OCI-M2 (cell line): ENCODE measurements around the gene MAP2K6.

Experiments
- DNase-seq: peaks from one replicate; lab custom pipeline; 2025; ENCODE audit not compliant: unreplicated experiment; lab: John Stamatoyannopoulos, UW

The MAP2K6 gene

DNA sequence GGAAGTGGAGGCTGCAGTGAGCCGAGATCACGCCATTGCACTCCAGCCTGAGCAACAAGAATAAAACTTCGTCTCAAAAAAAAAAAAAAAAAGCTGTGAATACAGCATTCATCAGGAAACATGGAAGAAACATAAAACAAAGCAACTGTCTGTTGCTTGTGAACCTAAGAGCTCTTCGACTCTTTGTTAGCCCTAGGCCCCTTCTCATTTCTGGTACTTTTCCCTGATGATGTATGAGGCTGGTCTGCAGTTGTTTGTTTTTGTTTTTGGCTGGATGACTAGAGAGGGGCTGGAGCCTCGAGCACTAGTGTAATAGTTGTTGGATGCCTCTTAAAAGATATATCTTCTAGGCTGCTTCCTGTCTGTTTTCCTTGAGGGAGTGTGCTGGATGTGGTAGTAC is 113.5 kb downstream of the MAP2K6 start:
- no peak for DNase-seq

DNA sequence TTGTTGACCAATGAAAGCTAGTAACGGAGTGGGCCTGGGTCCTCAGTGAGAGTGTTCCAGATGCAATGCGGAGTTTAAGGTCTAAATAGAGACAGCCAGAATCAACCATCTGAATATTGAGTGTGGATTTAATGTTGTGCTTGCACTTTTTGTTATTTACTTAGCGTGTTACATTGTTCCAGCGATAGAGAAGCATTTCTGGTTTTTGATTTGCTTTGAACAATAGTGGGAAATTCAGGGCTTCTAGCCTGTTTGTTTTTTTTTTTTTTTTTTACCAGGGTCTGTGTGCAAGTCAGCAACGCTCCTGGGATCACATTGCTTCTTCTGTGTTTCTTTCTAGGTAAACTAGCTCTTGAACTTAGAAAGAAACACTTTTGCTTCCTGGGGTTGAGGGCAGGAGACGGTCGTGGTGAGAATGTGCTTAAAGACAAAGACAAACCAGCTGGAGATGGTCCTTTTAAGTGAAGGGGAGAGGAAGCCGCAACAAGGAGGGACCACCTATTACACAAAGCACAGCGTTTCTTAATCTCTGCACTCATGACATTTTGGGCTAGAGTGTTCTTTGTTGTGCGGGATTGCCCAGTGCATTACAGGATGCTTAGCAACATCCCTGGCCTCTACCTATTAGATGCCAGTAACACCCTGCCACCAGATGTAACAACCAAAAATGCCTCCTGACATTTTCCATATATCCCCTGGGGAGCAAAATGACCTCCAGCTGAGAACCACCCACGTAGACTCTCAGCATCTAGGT is 119.2 kb downstream of the MAP2K6 start:
- no peak for DNase-seq

DNA sequence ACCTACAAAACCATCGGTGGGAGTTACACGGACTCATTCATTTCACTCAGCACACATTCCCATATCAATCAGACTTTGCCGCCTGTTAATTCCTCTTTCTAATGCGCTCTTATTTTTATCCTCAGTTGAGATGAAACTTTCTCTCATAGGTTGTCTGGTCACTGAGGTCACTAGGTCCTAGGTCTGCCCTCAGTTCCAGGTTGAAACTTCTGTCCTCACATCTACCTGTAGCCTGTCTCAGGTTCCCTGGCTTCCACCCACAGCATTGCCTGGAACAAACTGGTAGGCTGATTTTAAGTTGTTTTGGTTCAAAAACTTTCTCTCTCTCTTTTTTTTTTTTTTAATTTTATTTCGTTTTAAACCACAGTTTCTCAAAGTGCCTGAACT is 119.7 kb downstream of the MAP2K6 start:
- no peak for DNase-seq

DNA sequence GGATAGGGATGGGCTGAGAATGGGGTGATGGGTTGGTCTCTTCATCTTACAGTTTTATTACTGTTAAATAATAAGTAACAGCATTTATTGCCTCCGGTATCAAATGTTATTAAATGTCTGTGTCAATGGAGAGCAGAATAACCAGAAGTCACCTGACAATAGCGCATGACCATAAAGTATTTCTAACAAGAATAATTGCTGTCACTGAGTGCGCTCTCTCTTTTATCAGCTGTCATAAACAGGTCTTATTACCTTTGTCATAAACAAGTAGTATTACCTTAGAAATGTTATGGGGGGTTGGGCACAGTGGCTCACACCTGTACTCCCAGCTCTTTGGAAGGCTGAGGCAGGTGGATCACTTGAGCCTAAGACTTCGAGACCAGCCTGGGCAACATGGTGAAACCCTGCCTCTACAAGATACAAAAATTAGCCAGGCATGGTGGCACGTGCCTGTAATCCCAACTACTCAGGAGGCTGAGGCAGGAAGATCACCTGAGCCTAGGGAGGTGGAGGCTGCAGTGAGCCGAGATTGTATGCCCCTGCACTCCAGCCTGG is 120.6 kb downstream of the MAP2K6 start:
- DNase-seq, result no peak

DNA sequence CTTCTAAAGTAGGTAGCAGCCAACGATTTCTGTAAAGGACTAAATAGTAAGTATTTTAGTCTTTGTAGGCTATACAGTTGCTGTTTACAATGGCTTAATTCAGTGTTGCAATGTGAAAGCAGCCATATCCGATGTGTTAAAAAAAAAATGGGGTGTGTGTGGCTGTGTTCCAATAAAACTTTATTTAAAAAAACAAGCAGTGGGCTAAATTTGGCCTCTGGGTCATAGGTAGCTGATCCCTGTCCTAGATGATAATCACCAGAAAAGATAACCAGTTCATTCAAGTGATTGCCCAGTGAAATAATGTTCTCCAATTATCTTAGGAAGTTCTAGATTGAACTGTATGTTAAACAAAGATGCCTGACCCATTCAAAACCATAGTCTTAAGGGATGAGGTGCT is 124.3 kb downstream of the MAP2K6 start:
- no peak for DNase-seq

DNA sequence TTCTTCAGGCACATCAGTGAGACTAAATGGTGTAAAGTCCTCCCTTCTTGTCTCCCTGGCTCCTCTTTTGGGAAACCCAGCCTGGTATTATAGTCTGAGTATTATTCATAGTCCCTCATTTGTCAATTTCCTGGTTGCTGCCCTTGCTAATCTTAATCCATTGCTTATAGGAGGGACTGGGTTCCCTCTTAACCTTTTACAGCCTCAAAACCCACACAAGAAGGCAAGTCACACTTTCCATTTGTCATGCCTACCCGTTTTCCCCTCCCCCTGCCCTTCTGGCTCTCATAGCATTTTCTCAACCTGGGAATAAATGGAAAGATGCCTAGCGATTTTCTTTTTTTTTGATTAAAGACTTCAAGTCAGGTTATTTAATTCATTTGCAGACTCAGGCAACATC is 124.8 kb downstream of the MAP2K6 start:
- no peak for DNase-seq

DNA sequence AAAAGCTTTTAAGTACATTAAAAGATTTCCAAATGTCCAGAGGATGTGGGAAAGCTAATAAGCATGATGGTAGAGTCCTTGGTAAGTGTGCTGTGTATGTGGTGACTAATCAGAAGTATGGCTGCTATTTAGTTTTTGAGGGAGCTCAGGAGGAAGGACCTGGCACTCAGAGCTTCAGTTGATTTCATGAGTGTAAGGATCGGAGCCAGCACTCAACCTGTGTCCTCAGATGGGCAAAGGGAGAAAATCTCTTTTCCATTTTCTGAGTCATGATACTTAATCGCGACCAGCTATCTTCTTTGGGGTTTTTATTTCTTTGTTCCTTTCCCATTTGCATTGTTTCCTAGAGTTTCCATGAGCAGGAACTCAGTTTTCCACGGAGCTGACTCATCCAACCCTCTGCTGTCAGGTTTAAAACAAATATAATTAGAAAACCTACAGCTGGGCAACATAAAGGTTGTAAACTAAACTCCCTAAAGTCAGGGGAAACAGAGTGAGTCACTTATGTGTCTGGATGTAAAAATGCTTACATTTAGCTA is 125.4 kb downstream of the MAP2K6 start:
- no peak for DNase-seq

DNA sequence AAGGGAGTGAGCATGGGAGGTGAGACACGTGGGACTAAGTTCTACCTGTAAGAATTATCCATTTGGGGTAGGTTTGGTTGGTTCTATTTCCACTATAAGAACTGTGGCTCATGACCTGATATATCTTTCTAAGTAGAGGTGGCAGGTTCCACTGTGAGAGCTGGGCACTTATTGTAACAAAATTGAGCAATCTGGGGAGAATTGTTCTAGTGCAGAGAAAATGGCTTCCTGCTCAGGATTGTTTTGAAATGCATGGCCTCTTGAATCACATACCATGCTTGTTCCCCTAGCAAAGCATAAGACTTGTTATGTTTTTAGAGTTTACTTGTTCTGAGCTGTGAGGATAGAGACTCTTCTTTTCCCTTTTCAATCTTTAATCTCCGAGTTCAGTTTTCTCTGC is 125.9 kb downstream of the MAP2K6 start:
- DNase-seq, result no peak

DNA sequence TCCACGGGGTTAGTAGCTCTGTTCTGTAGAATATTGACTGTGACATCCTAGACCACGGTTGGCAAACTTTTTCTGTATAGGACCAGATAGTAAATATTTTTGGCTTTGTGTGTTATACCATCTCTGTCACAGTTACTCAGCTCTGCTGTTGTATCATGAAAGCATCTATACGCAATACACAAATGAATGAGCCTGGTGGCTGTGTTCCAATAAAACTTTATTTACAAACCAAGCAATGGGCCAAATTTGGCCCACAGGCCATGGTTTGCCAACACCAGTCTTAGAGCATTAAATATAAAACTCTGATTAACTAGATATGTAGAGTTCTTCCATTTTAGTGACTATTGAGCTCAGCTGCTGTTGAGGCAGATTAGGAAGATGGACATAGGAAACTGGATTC is 132.7 kb downstream of the MAP2K6 start:
- DNase-seq, result no peak

DNA sequence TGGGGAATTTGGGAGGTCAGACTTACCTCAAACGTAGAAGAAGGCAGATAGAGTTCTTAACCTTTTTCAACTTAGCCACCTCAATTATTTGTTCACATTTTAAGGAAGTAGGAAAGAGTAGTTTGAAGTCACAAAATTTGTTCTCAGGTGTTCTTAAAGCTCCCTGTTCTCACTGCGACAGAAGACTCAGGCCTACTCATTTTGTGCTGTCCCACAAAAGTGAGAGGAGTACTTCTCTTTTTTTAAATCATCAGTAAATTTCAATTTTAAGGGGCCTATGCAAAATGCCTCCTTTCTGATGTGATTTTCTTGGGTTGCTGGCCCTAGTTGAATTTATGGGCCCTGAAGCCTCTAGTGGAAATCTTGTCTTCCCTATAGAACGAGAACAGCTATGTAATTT is 133.4 kb downstream of the MAP2K6 start:
- no peak for DNase-seq

DNA sequence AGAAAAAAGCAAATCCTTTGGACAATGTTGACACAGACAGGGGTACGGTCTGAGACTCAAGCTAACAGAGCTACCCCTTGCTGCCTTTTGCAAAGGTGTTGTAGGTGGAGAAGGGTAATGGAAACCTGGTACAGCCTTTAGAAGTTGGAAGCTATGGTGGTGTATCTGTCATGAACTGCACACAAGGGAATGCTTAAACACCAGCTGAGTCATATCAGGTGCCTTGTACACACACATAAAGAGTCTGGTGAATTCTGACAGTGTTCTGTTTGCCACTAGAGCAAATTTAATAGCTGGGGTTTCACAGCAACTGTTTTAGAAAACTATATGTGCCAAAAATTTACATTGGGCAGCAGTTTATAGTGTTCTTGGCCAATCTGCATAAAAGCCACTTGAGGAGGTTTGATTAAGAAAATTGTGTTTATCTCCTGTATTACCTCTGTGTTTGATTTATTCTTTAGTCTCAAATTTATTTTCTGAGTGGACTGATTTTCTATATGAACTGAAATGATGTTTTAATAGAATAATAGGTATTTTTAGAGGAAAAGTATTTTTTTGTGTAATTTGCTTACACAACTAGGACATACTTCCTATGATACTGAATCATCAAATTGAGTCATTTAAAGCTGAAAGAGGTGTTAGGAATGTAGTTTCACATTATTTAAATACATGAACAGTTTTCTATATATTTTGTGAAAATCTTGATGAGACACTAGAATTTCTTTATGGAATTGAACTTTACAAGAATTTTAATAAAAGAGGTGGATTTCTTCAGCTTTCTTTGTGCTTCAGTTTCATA is 136.9 kb downstream of the MAP2K6 start:
- DNase-seq, result no peak

DNA sequence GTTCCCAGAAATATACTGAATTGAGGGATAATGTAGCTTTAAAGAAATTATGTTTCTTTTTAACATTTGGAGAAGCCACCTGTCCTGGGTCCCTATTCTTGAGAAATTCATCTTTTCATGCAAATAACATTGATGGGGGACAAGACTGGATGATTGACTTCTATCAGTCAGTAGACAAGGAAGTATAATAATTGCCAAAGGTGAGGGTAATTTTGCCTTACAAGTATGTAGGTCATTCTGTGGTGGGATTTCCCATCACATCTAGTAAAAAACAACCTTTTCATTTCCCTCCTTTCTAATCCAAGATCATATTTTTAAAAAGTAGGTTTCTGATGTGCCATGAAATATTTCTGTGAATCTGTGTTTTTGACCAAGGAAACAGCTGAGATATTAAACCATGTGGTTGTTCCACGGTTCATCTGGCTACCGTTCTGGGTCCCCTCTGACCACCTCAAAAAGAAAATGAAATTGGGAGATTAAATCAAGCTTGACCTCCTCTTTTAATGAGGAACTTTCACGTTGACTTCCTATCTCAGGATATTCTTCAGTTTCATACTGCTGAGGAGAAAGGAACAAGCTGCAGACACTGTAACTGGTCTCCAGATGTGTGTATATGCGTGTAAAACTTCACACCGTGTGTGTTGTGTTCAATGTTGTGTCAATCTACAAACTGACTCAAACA is 138.6 kb downstream of the MAP2K6 start:
- DNase-seq, result no peak

DNA sequence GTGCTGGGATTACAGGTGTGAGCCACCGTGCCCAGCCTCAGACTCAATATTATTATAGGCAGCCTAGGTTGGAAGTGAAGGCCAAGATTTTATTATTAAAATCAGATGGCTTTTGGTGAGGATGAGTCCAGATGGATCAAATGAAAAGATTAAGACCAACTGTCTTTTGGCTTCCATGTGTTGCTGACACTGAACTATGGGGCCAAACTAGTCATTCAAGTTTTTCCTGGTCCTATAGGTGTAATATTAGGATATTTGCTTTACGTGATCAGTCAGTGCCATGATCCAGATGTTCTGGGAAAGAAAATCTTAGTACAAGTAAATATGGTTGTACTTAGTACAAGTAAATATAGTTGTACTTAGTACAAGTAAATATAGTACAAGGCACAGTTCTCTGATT is 140.6 kb downstream of the MAP2K6 start:
- no peak for DNase-seq

DNA sequence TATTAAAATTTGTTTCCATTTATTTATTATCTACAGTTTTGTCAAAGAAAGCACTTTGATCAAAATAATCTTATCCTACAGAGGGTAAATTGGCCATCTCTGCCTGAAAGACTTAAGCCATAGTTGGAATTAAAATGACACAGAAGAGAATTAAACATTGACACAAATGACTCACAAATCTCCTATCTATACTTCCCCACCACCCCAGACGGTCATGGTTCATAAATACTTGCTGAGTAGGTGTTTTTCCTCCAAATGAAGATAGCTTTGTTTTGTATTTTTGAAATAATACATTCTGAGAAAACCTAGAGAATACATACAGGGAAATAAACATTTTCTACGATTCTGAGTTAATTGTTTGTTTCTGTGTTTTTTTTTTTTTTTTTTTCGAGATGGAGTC is 142.8 kb downstream of the MAP2K6 start:
- no peak for DNase-seq

DNA sequence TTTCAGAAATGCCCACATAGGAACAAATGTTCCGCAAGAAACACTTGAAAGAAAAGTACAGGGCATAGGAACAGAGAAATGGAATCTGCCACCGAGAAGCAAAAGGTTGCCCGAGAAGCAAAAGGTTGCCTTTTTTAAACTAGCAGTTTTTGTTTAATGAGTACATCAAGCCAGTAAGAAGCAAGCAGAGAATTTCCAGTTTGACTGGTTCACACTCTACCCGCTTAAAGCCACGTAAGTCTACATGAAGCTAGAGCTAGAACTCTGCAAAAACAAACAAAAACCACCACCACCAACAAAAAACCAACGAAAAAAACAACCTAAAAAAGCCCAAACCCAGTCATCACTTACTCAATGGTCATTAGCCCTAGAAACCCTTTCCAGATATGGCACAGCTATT is 144.3 kb downstream of the MAP2K6 start:
- DNase-seq, result no peak

DNA sequence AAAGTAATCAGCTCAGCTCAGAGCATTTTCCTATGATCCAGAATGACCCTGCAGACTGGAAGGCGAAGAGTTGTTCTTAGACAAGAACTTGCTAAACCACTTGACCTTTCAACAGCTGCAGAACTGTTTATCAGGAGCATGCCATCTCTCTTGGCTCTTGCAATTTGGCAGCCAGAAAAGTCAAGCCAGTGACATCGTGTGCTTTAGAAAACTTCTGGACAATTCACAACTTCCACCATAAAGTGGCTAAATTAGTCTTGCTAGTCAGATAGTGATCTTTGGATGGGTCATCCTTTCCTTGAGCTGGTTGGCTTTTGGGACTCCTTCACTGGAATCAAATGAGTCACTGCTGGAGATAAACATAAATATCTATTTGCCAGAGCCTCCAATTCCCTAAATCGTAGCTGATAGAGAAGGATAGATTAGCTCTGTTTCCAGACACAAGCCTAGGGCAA is 146.5 kb downstream of the MAP2K6 start:
- DNase-seq, result no peak

DNA sequence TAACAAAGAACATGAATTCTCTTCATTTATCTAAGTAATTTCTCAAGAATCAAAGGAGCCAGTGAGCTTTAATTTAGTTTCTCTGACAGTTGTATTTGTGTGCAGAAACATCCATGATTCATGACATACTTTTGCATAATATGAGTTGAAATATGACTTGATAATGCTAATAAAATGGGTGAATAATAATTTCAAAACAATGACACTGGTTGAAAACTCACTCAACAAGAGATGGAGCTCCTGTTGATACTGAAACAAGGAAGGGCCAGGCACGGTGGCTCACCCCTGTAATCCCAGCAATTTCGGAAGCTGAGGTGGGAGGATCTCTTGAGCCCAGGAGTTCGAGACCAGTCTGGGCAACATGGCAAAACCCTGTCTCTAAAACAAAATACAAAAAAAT is 147.0 kb downstream of the MAP2K6 start:
- DNase-seq, result no peak

DNA sequence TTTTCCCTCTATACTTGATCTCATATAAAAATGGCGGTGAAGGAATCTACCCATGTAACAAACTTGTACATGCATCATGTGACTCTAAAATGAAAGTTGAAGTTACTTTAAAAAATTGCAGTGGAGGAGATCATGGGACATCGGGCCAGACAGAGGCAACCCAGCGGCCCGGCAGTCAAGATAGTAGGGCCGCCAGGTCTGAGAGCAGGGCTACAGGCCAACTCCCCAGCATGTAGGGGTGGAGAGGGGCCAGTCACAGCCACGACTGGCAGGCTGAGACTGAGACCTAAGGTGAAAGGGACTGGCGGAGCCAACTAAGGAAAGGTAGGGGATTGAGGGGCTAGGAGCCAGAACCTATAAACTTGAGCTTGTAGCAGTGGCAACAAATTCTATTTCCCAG is 150.9 kb downstream of the MAP2K6 start:
- no peak for DNase-seq

DNA sequence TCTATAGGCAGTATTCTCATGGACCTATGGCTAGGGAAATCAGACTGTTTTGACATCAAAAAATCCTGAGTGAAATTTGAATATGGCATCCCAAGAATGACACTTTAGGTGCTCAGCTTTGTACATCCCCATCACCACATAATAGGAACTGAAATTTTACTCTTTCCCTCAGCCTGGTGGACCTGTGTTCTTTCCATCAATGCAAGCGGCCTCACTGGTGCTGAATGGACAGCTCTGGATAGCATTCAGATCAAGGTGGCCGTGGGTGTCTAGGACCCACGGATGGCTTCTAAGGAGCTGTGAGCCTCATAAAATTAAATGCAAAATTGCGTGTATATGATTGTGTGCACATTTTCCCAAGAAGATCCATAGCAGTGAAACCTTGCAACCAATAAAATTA is 152.6 kb downstream of the MAP2K6 start:
- no peak for DNase-seq

DNA sequence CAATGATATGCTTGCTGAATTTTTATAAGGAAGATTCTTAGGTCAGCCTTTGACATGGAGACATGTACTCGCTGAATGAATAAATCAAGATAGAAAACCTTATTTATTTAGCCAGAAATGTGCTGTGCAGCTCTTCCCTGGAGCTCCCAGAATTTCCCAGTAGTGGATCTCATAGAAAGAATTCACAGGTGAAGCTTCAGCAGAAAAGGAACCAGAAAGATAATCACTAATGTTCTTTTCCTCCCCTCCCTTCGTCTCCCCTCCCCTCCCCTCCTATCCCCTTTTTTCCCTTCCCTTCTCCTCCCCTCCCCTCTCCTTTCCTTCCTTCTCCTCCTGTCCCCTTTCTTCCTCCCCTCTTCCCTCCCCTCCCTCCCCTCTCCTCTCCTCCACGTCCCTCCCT is 158.2 kb downstream of the MAP2K6 start:
- no peak for DNase-seq

DNA sequence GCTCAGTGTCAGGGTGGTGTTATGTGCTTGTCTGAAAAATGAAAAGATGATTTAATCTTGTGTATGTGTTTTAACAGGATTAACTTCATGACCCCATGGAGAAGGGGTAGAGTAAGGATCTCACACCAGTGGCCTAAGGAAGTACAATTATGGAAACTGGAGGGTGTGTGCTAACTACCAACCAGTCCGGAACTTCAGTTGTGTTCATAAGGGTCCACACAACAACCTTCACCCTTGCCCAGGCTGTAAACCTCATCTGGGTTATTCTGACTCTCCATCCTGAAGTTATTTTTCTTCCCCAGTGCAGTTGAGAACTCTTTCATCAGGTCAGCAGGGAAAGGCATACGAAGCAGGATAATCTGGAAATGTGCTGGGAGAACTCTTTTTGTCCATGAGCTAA is 158.9 kb downstream of the MAP2K6 start:
- DNase-seq, result no peak
